ENCODE results near the gene DHRS3.

- no peak for TF ChIP-seq EP300 (IDR thresholded peaks at IDR 0.05)
- TF ChIP-seq POLR2A (IDR thresholded peaks at IDR 0.05) = no peak
- no peak for TF ChIP-seq CTCF (IDR thresholded peaks at IDR 0.05)
Measured at GRCh38 chr1:12588695-12589094, 29.3 kb downstream of the DHRS3 start.
